ENCODE measurements around the gene TTYH3.

The TTYH3 gene

DNA sequence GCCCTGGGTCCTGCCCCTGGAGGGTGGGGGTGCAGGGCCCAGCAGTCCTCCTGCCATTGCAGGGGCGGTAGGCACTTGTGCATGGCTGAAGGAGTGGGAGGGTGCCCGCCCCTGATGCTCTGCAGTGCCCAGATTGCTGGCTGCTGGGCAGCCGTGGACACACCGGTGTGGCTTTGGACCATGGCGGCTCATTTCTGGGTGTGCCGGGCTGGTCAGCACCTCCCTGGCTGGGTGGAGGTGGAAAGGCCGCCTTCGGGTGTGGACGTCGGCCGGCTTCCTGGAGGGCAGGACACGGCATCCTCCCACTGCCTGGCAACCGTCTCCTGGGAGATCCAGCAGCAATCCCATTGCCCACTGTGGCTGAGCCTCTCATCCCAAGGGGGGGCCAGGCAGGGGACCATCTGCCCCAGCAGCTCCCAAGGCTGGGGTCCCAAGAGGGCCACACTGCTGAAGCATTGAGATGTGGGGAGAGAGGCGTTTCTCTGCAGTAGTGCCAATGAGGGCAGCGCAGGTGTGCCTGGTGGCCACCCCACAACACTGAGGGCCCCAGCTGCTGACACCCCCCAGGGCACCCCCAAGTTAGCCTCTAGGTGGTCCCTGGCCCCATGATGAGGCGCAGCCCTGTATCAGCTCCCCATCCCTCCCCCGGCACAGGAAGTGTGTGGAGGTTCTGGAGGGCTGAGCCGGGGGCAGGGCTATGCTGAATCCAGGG is 12.9 kb downstream of the TTYH3 start:
- Histone ChIP-seq H3K36me3 (replicated peaks in 1 of 2; ENCODE audit: control insufficient read depth in 2 of 2, insufficient read depth in 2 of 2, low read length in 2 of 2) (peaks cover 34 to 47% of the 10 kb centered on the region in 2 donors), H2BK120ac (ENCODE audit: low read depth, low read length) (no peak overlapping the region), H3K4me1 (ENCODE audit: control insufficient read depth in 2 of 2, insufficient read depth in 1 of 2, low read depth in 1 of 2, low read length in 2 of 2) (peaks cover 35 to 40% of the 10 kb centered on the region in 2 donors), H2AK5ac (ENCODE audit: low read depth, low read length) (peak overlapping the region; percentile 68), H3K4ac (ENCODE audit: low read length) (no peak overlapping the region), H2BK15ac (ENCODE audit: low read length) (no peak overlapping the region), H3K9me3 (replicated peaks in 1 of 2; ENCODE audit: control insufficient read depth in 2 of 2, insufficient read depth in 1 of 2, low read depth in 1 of 2, low read length in 2 of 2) (no peaks in the 10 kb centered on the region), H4K91ac (ENCODE audit: low read depth, low read length, poor library complexity) (no peak overlapping the region), H3K27me3 (ENCODE audit: control insufficient read depth in 3 of 3, insufficient read depth in 3 of 3, low read depth in 1 of 3, low read length in 3 of 3) (no peaks in the 10 kb centered on the region), H3K27ac (replicated peaks; ENCODE audit: low read length) (peak overlapping the region; percentile 31), H3K23ac (ENCODE audit: low read depth, low read length, poor library complexity) (peak overlapping the region; percentile 93), H3K4me3 (ENCODE audit: low read length in 2 of 2) (no peak overlapping the region), H3K18ac (ENCODE audit: low read length) (peak overlapping the region; percentile 87), H2BK5ac (ENCODE audit: low read length) (peak overlapping the region; percentile 66), H3K9ac (ENCODE audit: low read depth, low read length, poor library complexity) (peak overlapping the region; percentile 60), H2BK12ac (ENCODE audit: low read length) (no peak overlapping the region), H3K14ac (ENCODE audit: low read length) (peak overlapping the region; percentile 97), H3K79me1 (ENCODE audit: low read depth, low read length) (peaks cover 45% of the 10 kb centered on the region), H4K8ac (ENCODE audit: low read depth, low read length) (no peak overlapping the region), H2AFZ (ENCODE audit: low read length) (no peak overlapping the region), H3K4me2 (ENCODE audit: insufficient read depth, low read length, poor library complexity, severe bottlenecking) (no peak overlapping the region)
- no peak for DNase-seq (ENCODE audit: low spot score)
- no CpG with 5 or more reads among the region's 18 CpGs for WGBS, 2 donors (ENCODE audit: extremely low coverage in 2 of 2, insufficient read length in 2 of 2, insufficient replicate concordance in 1 of 2)

DNA sequence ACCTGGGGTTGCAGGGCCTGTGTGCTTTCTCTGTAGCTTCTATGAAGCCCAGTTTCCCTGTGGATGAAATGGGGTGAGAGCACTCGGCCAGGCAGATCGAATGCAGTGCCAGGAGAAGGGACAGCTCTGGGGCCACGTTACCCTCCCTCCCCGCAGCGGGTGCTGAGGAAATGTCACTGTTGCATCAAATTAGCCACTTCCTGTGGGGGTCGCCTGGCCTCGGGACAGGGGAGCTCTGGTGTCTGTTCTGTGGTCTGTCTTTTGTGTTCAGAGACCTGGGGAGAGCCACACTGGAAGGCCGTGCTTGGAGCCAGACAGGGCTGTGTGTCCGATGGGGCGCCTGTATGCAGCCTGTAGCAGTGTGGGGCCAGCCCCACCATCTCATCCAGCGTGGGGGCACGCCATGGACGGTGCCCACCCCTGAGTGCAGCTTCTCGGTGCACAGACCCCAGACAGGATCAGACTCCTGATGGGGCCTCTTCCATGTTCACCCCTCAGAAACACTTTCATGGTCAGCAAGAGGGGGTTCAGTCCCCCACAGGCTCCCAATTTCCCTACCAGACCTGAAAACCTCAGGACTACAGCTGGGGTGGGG is 13.6 kb downstream of the TTYH3 start:
- no peak for DNase-seq (ENCODE audit: low spot score)

DNA sequence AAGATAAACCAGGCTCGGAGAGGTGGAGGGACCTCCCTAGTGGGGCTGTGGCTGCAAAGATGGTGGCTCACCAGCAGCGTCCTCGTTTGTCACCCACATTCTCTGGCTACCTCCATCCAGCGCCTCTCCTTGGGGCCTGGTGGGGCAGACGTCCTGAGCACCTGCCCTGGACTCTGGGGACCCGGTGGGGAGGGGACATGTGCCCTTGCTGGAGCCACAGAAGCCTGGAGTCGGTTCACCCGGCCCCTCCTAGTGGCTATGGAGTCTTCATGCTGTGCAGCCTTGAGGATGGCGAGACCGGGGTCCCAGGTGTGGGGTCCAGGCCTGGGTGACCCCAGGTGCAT is 14.5 kb downstream of the TTYH3 start:
- Histone ChIP-seq H3K18ac (ENCODE audit: low read length) (peak overlapping the region; percentile 48), H3K23ac (ENCODE audit: low read depth, low read length, poor library complexity) (peak overlapping the region; percentile 65), H2BK12ac (ENCODE audit: low read length) (peak overlapping the region; percentile 3), H3K9me3 (replicated peaks in 1 of 2; ENCODE audit: control insufficient read depth in 2 of 2, insufficient read depth in 1 of 2, low read depth in 1 of 2, low read length in 2 of 2) (no peaks in the 10 kb centered on the region), H3K4me2 (ENCODE audit: insufficient read depth, low read length, poor library complexity, severe bottlenecking) (no peak overlapping the region), H3K9ac (ENCODE audit: low read depth, low read length, poor library complexity) (no peak overlapping the region), H3K27me3 (ENCODE audit: control insufficient read depth in 3 of 3, insufficient read depth in 3 of 3, low read depth in 1 of 3, low read length in 3 of 3) (no peaks in the 10 kb centered on the region), H2BK120ac (ENCODE audit: low read depth, low read length) (no peak overlapping the region), H3K27ac (replicated peaks; ENCODE audit: low read length) (no peak overlapping the region), H3K4me3 (ENCODE audit: low read length in 2 of 2) (no peak overlapping the region), H2AK5ac (ENCODE audit: low read depth, low read length) (peak overlapping the region; percentile 75), H3K36me3 (replicated peaks in 1 of 2; ENCODE audit: control insufficient read depth in 2 of 2, insufficient read depth in 2 of 2, low read length in 2 of 2) (peaks cover 38 to 53% of the 10 kb centered on the region in 2 donors), H4K8ac (ENCODE audit: low read depth, low read length) (no peak overlapping the region), H2AFZ (ENCODE audit: low read length) (no peak overlapping the region), H3K79me1 (ENCODE audit: low read depth, low read length) (peaks cover 36% of the 10 kb centered on the region), H3K14ac (ENCODE audit: low read length) (no peak overlapping the region), H3K4me1 (ENCODE audit: control insufficient read depth in 2 of 2, insufficient read depth in 1 of 2, low read depth in 1 of 2, low read length in 2 of 2) (peaks cover 25 to 30% of the 10 kb centered on the region in 2 donors), H2BK5ac (ENCODE audit: low read length) (peak overlapping the region; percentile 66), H2BK15ac (ENCODE audit: low read length) (no peak overlapping the region), H3K4ac (ENCODE audit: low read length) (no peak overlapping the region), H4K91ac (ENCODE audit: low read depth, low read length, poor library complexity) (no peak overlapping the region)
- no CpG with 5 or more reads among the region's 10 CpGs for WGBS, 2 donors (ENCODE audit: extremely low coverage in 2 of 2, insufficient read length in 2 of 2, insufficient replicate concordance in 1 of 2)
- no peak for DNase-seq (ENCODE audit: low spot score)

More for the DNA sequence above, 13.6 kb downstream of the TTYH3 start:
- Histone ChIP-seq H3K4me3 (ENCODE audit: low read length in 2 of 2) (no peak overlapping the region), H3K4me1 (ENCODE audit: control insufficient read depth in 2 of 2, insufficient read depth in 1 of 2, low read depth in 1 of 2, low read length in 2 of 2) (peaks cover 34 to 38% of the 10 kb centered on the region in 2 donors), H3K27ac (replicated peaks; ENCODE audit: low read length) (peak overlapping the region; percentile 31), H3K9me3 (replicated peaks in 1 of 2; ENCODE audit: control insufficient read depth in 2 of 2, insufficient read depth in 1 of 2, low read depth in 1 of 2, low read length in 2 of 2) (no peaks in the 10 kb centered on the region), H2AFZ (ENCODE audit: low read length) (no peak overlapping the region), H2BK5ac (ENCODE audit: low read length) (peak overlapping the region; percentile 66), H2BK15ac (ENCODE audit: low read length) (no peak overlapping the region), H2BK12ac (ENCODE audit: low read length) (peak overlapping the region; percentile 22), H2BK120ac (ENCODE audit: low read depth, low read length) (peak overlapping the region; percentile 18), H3K79me1 (ENCODE audit: low read depth, low read length) (peaks cover 43% of the 10 kb centered on the region), H3K18ac (ENCODE audit: low read length) (peak overlapping the region; percentile 87), H4K91ac (ENCODE audit: low read depth, low read length, poor library complexity) (no peak overlapping the region), H3K9ac (ENCODE audit: low read depth, low read length, poor library complexity) (peak overlapping the region; percentile 60), H3K4me2 (ENCODE audit: insufficient read depth, low read length, poor library complexity, severe bottlenecking) (no peak overlapping the region), H3K14ac (ENCODE audit: low read length) (peak overlapping the region; percentile 97), H2AK5ac (ENCODE audit: low read depth, low read length) (no peak overlapping the region), H4K8ac (ENCODE audit: low read depth, low read length) (no peak overlapping the region), H3K23ac (ENCODE audit: low read depth, low read length, poor library complexity) (peak overlapping the region; percentile 96), H3K36me3 (replicated peaks in 1 of 2; ENCODE audit: control insufficient read depth in 2 of 2, insufficient read depth in 2 of 2, low read length in 2 of 2) (peaks cover 36 to 47% of the 10 kb centered on the region in 2 donors), H3K4ac (ENCODE audit: low read length) (no peak overlapping the region), H3K27me3 (ENCODE audit: control insufficient read depth in 3 of 3, insufficient read depth in 3 of 3, low read depth in 1 of 3, low read length in 3 of 3) (no peaks in the 10 kb centered on the region)
- WGBS, 2 donors (ENCODE audit: extremely low coverage in 2 of 2, insufficient read length in 2 of 2, insufficient replicate concordance in 1 of 2), result no CpG with 5 or more reads among the region's 14 CpGs

Measured in neuronal stem cell (in vitro differentiated cells).